Inflammatory macrophage treated with lipopolysaccharide for 4 hours (primary cell): Measurements from ENCODE around the gene IL11.
A peak's percentile ranks its signal among the peaks of the same experiment; 100 is the strongest.
"Not testable (repeated sequence)": the region's sequence is repeated elsewhere in the genome, so short reads cannot be mapped to it uniquely, and the experiment has no call there.

Experiments
- DNase-seq: peaks from one replicate; pipeline ENCODE4 v3.0.0-alpha.2; 2020

Gene IL11

DNA sequence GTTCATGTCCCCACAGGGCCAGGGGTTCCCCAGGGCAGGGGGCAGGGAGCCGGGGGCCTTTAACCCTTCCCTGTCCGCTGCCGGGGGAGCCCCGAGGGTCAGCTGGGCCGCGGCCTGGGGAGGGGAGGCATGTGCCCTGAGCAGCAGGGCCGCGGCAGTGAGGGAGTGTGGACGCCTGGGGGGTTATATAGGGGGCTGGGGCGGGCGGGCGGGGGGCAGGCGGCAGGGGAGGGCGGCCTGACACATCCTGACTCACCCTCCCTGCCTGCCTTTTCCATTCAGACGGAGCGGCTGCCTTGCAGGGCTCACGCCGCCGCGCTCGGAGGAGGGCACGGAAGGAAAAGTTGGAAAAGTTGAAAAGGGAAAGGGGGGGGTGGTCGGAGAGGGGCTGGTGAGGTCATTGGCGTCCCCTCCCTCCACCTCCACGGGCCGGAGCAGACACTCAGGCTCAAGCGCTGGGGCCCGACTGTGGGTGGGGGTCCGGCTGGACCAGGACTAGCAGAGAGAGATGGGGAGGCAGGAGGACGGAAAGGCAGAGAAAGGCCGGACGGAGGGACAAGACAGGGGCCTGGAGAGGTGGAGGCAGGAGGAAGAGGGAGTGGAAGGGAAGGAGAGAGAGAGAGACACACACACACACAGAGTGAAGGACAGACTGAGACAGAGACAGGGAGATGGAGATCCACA is at the start of gene IL11:
IL11 (minus strand) TSS at position 159 of the 684 bp plus-strand sequence; CDS start at position 6, 153 bp downstream.
- DNase-seq = no peak

DNA sequence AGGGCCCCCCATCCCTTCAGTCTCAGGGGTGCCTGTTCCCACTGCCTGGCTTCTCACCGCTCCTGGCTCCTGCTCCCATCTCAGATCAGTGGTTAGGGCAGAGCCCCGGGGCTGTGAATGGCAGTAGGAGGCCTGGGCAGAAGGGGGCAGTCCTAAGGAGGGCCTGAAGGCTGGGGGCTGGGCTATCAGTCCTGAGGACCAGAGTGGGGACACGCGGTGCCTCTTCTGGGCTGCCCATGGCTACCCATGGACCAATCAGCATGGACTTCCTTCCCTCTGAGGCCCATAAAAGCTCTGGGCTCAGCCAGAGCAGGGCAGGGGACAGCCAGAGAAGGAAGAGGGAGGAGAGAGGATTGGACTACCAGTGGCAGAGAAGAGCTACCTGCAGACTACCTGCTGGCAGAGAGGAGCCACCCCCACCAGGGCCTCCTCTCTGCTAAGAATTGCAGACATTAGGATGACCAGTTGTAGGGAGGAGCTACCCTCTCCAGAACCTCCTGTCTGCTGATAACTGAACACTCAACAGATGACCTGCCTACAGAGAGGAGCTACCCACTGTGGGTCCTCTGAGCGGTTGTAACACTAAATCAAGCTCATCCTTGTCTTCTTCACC is 49.5 kb upstream of the IL11 start:
- no peak for DNase-seq

GRCh38 chr19:55419103-55419502 is 48.8 kb upstream of the IL11 start:
- no peak for DNase-seq

- peak; percentile 70 for DNase-seq
These were observed 47.9 kb upstream of the IL11 start for GRCh38 chr19:55418185-55418584.

DNA sequence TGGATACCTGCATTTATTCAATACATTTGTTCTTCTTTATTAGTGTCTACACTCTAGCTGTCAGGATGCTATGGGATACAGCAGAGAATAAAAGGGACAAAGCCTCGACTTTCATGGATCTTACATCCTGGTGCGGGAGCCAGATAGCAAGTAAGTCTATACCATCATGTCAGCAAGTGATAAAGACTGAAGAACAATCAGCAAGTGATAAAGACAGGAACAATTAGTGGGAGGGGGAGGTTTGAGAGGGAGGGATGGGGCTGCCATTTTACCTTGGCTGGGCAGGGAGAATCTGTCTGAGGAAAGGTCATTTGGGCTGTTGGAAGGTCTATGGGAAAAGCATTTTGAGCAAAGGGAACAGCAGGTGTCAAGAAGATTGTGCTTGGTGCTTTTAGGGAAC is 39.9 kb upstream of the IL11 start:
- DNase-seq = no peak

DNA sequence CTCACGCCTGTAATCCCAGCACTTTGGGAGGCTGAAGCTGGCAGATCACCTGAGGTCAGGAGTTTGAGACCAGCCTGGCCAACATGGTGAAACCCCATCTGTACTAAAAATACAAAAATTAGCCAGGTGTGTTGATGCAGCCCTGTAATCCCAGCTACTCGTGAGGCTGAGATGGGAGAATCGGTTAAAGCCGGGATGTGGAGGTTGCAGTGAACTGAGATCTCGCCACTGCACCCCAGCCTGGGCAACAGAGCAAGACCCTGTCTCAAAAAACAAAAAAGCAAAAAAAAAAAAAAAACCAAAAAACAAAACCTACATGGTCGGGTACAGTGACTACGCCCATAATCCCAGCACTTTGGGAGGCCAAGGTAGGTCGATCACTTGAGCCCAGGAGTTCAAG is 38.9 kb upstream of the IL11 start:
- DNase-seq = not testable (repeated sequence)

- no peak for DNase-seq
These were observed 38.2 kb upstream of the IL11 start for GRCh38 chr19:55408533-55408872.

DNA sequence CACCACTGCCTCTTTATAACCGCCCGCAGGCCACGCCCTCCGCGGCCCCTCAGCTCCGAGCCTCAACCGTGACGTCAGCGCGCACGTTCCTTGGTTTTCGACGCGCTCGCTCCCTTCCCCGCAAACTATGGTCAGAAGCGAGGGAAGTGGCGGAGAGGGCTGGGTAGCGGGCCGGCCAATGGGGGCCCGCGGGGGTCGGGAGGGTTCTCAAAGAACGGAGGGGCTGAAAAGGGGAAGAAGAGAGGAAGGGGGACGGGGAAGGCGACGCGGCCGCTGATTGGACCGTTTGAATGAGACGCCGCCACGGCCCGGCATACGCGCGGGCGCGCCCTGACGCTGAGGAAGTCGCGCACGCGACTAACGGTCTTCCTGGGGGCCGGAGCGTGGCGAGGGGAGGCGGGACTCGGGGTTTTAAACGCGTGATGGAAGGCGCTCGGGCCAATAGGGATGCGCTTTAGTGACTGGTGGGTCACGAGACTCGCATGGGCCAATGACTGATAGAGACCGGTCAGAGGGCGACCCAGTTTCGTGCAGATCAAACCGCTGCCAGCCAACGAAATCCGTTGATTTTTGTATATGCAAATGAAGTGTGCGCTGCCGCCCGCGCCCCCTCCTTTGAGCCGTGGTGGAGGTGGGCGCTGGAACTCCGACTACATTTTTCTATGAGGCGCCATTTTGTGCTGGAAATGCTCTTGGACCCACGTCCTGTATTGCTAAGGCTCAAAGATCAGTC is 37.7 kb upstream of the IL11 start:
- peak; percentile 99 for DNase-seq

GRCh38 chr19:55407550-55407799 is 37.2 kb upstream of the IL11 start, which contains the start of gene UBE2S:
Gene UBE2S (minus strand): TSS chr19:55407788. CDS start chr19:55407589, 199 bp downstream.
- not testable (repeated sequence) for DNase-seq

GRCh38 chr19:55406826-55407549 is 36.7 kb upstream of the IL11 start:
- peak; percentile 32 for DNase-seq

DNA sequence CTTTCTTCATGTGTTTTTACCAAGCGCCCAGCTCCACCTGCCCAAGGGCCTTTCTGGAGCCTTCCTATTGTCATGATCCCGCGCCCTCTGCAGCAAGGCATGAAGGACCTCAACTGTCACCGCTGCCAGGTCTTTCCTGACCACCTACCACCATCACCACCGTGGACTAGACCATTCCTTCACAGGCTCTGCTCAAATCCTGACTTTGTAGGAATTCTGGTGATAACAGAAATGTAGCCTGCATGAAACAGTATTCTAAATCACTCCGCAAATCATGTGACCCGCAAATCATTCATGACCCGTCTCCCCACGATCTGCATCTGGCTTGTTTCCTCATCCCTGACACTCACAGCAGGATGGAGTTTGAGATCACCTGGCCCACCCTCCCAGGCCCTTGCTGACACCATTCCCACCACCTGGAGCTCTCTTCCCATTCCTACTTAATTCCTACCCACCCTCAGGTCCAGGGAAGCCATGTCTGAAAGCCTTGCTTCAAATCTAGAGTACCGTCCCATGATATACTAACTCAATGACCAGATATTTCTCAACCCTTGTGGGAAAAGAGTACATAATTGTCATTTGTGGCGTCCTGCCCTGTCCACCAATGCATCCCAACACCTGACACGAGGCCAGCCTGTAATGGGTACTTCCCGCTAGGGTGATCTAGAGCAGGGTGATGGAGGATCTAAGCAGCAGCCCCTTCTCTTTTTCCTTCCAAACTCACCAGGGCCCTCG is 36.0 kb upstream of the IL11 start:
- DNase-seq = no peak

- no peak for DNase-seq
These were observed 35.4 kb upstream of the IL11 start for GRCh38 chr19:55405638-55406037.

DNA sequence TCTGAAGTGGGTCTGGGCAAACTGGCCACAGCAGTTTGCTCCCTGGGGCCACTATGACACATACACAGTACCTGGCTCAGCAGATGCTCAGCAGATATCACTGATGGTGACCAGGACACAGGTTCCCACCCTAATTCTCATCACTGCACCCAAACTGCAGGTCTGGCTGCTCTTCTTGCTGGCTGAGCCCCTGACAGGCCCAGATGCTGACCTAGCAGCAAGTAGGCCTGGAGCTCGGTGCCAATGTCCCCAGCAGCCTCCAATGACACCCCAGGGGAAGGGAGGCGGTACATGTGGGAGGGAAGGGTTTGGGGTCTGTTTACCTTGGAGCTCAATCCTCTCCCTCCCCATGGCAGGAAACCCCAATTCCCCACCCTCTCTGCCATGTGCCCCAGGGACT is 32.2 kb upstream of the IL11 start:
- no peak for DNase-seq

- DNase-seq = not testable (repeated sequence)
These were observed 31.1 kb upstream of the IL11 start for GRCh38 chr19:55401390-55401789.

GRCh38 chr19:55400281-55401087 is 30.2 kb upstream of the IL11 start:
- no peak for DNase-seq

DNA sequence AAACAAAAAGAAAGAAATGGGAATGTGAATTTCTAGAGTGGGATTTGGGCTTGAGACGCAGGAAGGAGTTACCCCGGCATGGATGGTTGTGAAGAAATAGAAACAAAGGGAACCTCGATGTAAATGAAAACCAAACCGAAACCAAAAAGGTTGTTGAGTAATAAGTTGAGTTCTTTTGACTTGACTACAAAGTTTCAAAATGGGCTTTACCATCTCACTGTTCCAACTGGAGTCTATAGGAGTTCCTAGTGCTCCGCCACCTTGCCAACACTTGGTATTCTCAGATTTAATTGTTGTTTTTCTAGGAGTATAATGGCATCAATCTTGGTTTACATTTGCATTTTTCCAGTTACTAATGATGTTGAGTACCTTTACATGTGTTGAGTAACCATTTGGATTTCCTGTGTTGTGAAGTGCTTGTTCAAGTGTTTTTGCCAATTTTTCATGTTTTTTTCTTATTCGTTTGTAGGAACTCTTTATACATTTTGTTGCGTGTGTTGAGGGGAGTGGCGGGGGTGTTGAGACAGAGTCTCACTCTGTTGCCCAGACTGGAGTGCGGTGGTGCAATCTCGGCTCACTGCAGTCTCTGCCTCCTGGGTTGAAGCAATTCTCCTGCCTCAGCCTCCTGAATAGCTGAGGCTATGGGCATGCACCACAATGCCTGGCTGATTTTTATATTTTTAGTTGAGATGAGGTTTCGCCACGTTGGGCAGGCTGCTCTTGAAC is 28.1 kb upstream of the IL11 start:
- DNase-seq = peak; percentile 94

GRCh38 chr19:55392820-55393761 is 22.8 kb upstream of the IL11 start:
- no peak for DNase-seq

DNA sequence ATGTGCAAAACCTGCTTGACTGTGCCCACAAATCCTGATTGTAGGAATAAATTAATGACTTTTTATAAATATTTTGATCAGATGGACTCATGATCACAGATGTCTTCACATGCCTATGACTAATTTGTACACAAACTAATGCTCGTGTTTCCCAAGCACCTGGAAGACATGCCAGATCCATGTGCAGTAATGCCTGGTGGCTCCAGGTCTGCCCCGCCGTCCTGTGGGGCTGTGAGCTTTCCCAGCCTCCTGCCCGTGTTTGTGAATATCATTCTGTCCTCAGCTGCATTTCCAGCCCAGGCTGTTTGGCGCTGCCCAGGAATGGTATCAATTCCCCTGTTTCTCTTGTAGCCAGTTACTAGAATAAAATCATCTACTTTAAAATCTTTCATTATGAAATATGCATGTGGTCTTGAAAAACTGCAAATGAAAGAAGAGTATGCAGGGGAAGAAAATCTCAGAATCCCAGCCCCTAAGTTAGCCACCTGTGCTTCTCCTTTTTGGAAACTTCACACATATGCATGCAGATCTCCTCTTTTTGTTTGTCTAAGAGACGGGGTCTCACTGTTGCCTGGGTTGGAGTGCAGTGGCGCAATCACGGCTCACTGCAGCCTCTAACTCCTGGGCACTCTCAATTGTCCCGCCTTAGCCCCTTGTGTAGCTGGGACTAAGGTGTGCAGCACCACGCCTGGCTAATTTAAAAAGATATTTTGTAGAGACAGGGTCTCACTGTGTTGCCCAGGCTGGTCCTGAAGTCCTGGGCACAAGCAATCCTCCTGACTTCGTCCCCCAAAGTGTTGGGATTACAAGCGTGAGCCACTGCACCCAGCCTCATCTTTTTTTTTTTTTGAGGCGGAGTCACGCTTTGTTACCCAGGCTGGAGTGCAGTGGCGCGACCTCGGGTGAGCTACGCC is 21.7 kb upstream of the IL11 start:
- DNase-seq = no peak

- DNase-seq = no peak
These were observed 21.0 kb upstream of the IL11 start for GRCh38 chr19:55391191-55391670.
